Gastrocnemius medialis (tissue), 4 donors: Measurements from ENCODE around the gene SPRN. TPM values are rescaled to one million over a fixed set of nuclear protein-coding genes. Genes with fewer than 3 reads are reported as not detected.
A peak's percentile ranks its signal among the peaks of the same experiment; 100 is the strongest.

Experiments
- ATAC-seq, 2 donors: fragments of 150-250 bp; one replicate each; pipeline ENCODE4 v1.9.1; 2016
- DNase-seq, 2 donors: peaks; one replicate each; pipeline ENCODE4 v3.0.0-alpha.2; 2019
- H3K27ac ChIP-seq, 4 donors: fragments of 200-600 bp; sonication (generic); 1 replicate in 1 of 4; 2 replicates in 3 of 4; pipeline ENCODE4 v1.5.1; 2016 to 2018; ENCODE audit warnings: mild to moderate bottlenecking in 2 of 4, moderate library complexity in 1 of 4
- H3K27me3 ChIP-seq, 3 donors: fragments of 200-600 bp; sonication (generic) in 2 of 3; 1 replicate in 1 of 3; 2 replicates in 2 of 3; pipeline versions ENCODE4 v1.5.1 to v1.6.0; 2016 to 2019; ENCODE audit warnings: mild to moderate bottlenecking in 1 of 3, moderate library complexity in 1 of 3
- H3K36me3 ChIP-seq, 2 donors: fragments of 200-600 bp; sonication (generic) in 1 of 2; one replicate each; pipeline ENCODE4 v1.5.1; 2017 to 2018
- H3K4me1 ChIP-seq, 2 donors: fragments of 200-600 bp; sonication (generic) in 1 of 2; one replicate each; pipeline ENCODE4 v1.5.1; 2016 to 2017; ENCODE audit warnings: mild to moderate bottlenecking in 2 of 2
- H3K4me3 ChIP-seq, 4 donors: fragments of 200-600 bp; sonication (generic) in 3 of 4; 1 replicate in 1 of 4; 2 replicates in 3 of 4; pipeline ENCODE4 v1.5.1; 2016 to 2019; ENCODE audit warnings: mild to moderate bottlenecking in 2 of 4
- H3K9me3 ChIP-seq, 3 donors: fragments of 200-600 bp; sonication (generic) in 2 of 3; 1 replicate in 1 of 3; 2 replicates in 2 of 3; pipeline ENCODE4 v1.5.1; 2016 to 2019
- POLR2A ChIP-seq, 2 donors: fragments of 450-650 bp; IDR thresholded peaks; one replicate each; pipeline ENCODE4 v1.6.1; 2017; ENCODE audit warnings: antibody characterized with exemption in 2 of 2, mild to moderate bottlenecking in 2 of 2, moderate library complexity in 2 of 2
- in situ Hi-C, 4 donors: fragments of 200-750 bp; cut with MboI; loops; one replicate each; pipeline versions ENCODE4 v1.15.0 to v1.8.0; 2017; ENCODE audit warnings: low sequenced_read_pairs in 4 of 4
- intact Hi-C: fragments of 100-400 bp; cut with DNase I; formaldehyde crosslinking; loops from one replicate; pipeline ENCODE4 v1.15.1; 2023; ENCODE audit warnings: low total_unique reads
- total RNA-seq, 4 donors: library from RNA; depleted of rRNA; stranded (reverse); fragments of >200 nt; gene quantifications; one replicate each; pipeline versions ENCODE4 v1.1.0 to v1.2.3, GENCODE V29; 2016
- TF ChIP-seq, protein P1 (sequence below), 5 experiments: fragments of 450-650 bp in 3 of 5; fragments of 200-600 bp in 2 of 5; sonication (generic) in 2 of 5; IDR thresholded peaks in 4 of 5; conservative IDR thresholded peaks in 1 of 5; 1 replicate in 4 of 5; 2 replicates in 1 of 5; pipeline ENCODE4 v1.5.1; 2016 to 2019; ENCODE audit warnings: antibody characterized with exemption in 5 of 5, mild to moderate bottlenecking in 3 of 5, moderate library complexity in 3 of 5

Gene SPRN
- total RNA-seq, 4 donors from 2014 or later = not detected

DNA sequence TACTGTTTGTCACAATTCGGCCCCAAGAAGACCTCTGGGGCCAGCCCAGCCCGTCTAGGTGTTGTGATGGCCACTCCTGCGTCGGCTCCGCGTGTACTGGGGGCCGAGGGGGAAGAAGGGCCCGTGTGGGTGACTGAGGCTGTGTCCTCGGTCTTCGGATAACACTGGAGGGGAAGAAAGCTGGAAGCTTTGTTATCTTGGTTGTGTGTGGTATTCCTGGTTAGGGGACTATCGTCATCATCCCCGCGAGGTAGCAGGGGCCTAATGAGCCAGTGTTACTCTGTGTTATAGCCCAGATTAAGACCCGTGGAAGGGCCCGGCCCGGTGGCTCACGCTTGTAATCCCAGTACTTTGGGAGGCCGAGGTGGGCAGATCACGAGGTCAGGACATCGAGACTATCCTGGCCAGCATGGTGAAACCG is 29.6 kb downstream of the SPRN start:
- Histone ChIP-seq H3K4me1 (peaks cover 9 to 11% of the 10 kb centered on the region in 2 donors), H3K36me3 (peaks cover 0 to 36% of the 10 kb centered on the region in 2 donors), H3K4me3 (peak overlapping the region; percentile 84 to 99 (median 90)), H3K27ac (peak overlapping the region; percentile 84 to 96 (median 90)), H3K9me3 (no peaks in the 10 kb centered on the region), H3K27me3 (no peaks in the 10 kb centered on the region)
- intact Hi-C loops (loop anchor here (1.0 to 5.0 kb wide), 4 partner anchors 16 to 133 kb away; partner anchors contain the start of genes ECHS1, PAOX, TUBGCP2 and ZNF511), in situ Hi-C loops (no loop called here)
- TF ChIP-seq, protein P1, sequence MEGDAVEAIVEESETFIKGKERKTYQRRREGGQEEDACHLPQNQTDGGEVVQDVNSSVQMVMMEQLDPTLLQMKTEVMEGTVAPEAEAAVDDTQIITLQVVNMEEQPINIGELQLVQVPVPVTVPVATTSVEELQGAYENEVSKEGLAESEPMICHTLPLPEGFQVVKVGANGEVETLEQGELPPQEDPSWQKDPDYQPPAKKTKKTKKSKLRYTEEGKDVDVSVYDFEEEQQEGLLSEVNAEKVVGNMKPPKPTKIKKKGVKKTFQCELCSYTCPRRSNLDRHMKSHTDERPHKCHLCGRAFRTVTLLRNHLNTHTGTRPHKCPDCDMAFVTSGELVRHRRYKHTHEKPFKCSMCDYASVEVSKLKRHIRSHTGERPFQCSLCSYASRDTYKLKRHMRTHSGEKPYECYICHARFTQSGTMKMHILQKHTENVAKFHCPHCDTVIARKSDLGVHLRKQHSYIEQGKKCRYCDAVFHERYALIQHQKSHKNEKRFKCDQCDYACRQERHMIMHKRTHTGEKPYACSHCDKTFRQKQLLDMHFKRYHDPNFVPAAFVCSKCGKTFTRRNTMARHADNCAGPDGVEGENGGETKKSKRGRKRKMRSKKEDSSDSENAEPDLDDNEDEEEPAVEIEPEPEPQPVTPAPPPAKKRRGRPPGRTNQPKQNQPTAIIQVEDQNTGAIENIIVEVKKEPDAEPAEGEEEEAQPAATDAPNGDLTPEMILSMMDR (IDR thresholded peaks at IDR 0.05 in 4 of 5, conservative IDR thresholded peaks at IDR 0.05 in 1 of 5) = no peak
- TF ChIP-seq POLR2A (IDR thresholded peaks at IDR 0.05) = no peak
- ATAC-seq (peak in 1 of 2 donors; percentile 4), DNase-seq (no peak)

DNA sequence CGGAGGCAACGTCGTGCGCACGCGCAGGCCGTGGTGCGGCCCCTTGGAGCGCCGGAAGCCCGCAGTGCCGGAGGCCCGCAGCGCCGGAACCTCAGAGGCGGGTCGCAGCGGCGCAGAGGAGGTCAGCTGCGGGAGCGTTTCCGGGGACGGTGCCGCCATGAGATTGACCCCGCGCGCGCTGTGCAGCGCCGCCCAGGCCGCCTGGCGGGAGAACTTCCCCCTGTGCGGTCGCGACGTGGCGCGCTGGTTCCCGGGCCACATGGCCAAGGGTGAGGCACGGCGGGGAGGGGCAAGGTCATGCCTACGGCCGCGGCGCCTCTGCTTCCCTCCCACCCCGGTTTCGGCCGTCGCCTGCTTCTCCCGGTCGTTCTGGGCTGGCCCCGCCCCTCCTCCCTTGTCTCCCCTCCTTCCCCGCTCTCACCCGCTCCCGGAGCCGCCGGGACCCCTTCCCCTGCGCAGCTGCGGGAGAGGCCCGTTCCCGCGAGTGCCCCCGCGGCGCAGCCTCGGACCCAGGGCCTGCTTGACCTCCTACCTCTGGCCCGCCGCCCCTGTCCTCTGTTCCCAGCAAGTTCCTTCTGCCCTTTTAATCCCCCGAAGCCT is 30.3 kb downstream of the SPRN start, which contains the start of gene MTG1:
TSS of gene MTG1 (plus strand) at position 94 of the 600 bp plus-strand sequence. CDS start at position 158, 64 bp downstream.
- in situ Hi-C loops (no loop called here), intact Hi-C loops (loop anchor here (1.0 to 5.0 kb wide), 4 partner anchors 15 to 132 kb away; partner anchors contain the start of genes ECHS1, PAOX, TUBGCP2 and ZNF511)
- DNase-seq (peak; percentile 85 to 92), ATAC-seq (peak; percentile 95 to 97)
- Histone ChIP-seq H3K27ac (peak within 1 kb of the TSS; percentile 84 to 96 (median 90)), H3K4me3 (peak within 1 kb of the TSS; percentile 84 to 99 (median 90)), H3K36me3 (peaks cover 0 to 29% of the 10 kb centered on the region in 2 donors), H3K27me3 (no peaks in the 10 kb centered on the region), H3K4me1 (peaks cover 9 to 11% of the 10 kb centered on the region in 2 donors), H3K9me3 (no peaks in the 10 kb centered on the region)
- TF ChIP-seq, protein P1 (IDR thresholded peaks at IDR 0.05 in 4 of 5, conservative IDR thresholded peaks at IDR 0.05 in 1 of 5) = peak; percentile 25 to 53 (median 44)
- peak; percentile 66 to 82 for TF ChIP-seq POLR2A (IDR thresholded peaks at IDR 0.05)

DNA sequence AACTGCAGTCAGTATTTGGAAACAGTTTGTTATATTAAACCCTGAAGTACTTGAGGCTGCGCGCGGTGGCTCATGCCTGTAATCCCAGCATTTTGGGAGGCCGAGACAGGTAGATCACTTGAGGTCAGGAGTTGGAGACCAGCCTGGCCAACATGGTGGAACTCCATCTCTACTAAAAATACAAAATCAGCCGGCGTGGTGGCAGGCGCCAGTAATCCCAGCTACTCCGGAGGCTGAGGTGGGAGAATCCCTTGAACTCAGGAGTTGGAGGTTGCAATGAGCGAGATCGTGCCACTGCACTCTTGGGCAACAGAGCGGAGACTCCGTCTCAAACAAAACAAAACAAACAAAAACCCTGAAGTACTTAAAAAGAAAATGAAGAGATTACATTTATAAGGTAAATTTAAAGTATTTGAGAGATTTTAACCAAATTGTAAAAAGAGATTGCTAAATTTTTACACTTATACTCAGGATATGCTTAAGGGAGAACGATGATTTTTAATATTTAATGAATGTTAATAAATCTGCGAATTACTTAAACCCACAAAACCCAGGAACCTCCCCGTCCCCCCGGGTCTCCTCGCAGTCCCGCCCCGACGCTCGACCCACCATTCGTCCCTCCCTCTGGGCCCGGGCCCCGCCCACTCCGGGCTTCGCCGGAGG is 30.9 kb downstream of the SPRN start:
- H3K9me3 ChIP-seq = no peaks in the 10 kb centered on the region
- ATAC-seq (no peak), DNase-seq (no peak)
- intact Hi-C loops = loop anchor here (1.0 to 5.0 kb wide), 4 partner anchors 14 to 131 kb away; partner anchors contain the start of genes ECHS1, PAOX, TUBGCP2 and ZNF511
- H3K27me3 ChIP-seq = no peaks in the 10 kb centered on the region
- in situ Hi-C loops = no loop called here
- H3K36me3 ChIP-seq = peaks cover 0 to 23% of the 10 kb centered on the region in 2 donors
- H3K27ac ChIP-seq = peak overlapping the region; percentile 84 to 96 (median 90)
- H3K4me3 ChIP-seq = peak overlapping the region; percentile 84 to 99 (median 90)
- H3K4me1 ChIP-seq = peaks cover 9 to 11% of the 10 kb centered on the region in 2 donors
- TF ChIP-seq POLR2A (IDR thresholded peaks at IDR 0.05) = no peak
- TF ChIP-seq, protein P1 (IDR thresholded peaks at IDR 0.05 in 4 of 5, conservative IDR thresholded peaks at IDR 0.05 in 1 of 5) = no peak

DNA sequence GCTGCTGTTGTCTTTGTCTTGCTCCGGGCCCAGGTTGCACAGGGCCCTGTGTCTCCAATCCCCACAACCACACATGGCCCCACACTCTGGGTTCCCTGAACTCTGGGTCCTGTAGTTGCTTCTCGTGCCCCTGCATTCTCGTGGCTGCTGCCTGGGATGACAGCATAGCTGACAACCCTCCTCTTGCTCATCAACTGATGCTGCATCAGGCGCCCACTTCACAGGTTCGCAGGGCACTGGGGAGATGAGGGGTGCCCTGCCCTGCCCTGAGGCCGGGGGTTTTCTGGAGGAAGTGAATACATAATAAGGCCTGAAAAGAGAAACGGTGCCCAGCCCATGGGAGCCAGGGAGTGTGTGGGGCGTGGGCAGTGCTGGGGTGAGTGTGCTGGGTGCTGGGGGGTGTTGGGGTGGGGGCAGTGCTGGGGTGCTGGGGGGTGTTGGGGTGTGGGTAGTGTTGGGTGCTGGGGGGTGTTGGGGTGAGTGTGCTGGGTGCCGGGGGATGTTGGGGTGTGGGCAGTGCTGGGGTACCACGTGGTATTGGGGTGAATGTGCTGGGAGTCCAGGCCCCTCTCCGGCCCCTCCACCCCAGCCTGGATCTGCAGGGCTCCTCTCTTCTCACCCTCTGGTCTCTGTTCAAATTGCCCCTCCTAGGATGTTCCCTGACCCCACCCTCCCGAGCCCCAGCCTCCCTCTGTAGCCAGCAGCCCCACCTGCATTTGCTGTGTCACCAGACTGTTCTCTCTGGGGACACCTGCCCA is 32.5 kb downstream of the SPRN start:
- ATAC-seq (no peak), DNase-seq (no peak)
- H3K4me1 ChIP-seq = peaks cover 9 to 11% of the 10 kb centered on the region in 2 donors
- H3K27me3 ChIP-seq = no peaks in the 10 kb centered on the region
- peaks cover 0 to 14% of the 10 kb centered on the region in 2 donors for H3K36me3 ChIP-seq
- in situ Hi-C loops (no loop called here), intact Hi-C loops (loop anchor here (5.0 kb wide), 1 partner anchor 130 kb away; no protein-coding TSS in a partner anchor)
- H3K9me3 ChIP-seq = no peaks in the 10 kb centered on the region
- TF ChIP-seq POLR2A (IDR thresholded peaks at IDR 0.05) = no peak
- TF ChIP-seq, protein P1 (IDR thresholded peaks at IDR 0.05 in 4 of 5, conservative IDR thresholded peaks at IDR 0.05 in 1 of 5) = no peak
- H3K27ac ChIP-seq = no peak overlapping the region
- H3K4me3 ChIP-seq = no peak overlapping the region
